ENCODE results near the gene HDAC3.
A peak's percentile ranks its signal among the peaks of the same experiment; 100 is the strongest.
"Not testable (repeated sequence)": the region's sequence is repeated elsewhere in the genome, so short reads cannot be mapped to it uniquely, and the experiment has no call there.

The HDAC3 gene

DNA sequence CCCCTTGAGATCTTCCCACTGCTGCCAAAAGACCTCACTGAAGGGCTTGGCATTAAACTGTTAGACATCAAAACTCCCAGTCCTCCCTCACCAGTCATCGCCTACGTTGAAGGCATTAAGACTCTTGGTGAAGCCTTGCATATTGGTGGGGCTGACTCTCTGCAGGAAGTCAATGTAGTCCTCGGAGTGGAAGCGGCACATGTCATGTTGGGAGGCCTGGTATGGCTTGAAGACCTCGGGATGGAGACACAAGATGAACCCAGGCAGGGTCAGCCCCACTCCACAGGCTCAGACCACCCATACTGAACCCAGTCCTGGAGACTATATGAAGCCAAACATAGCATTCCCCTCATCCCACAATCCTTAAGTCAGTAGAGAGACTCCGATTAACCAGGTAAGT, 1.9 kb downstream of the HDAC3 start:
- no peak for DNase-seq (ENCODE audit: low read depth)

DNA sequence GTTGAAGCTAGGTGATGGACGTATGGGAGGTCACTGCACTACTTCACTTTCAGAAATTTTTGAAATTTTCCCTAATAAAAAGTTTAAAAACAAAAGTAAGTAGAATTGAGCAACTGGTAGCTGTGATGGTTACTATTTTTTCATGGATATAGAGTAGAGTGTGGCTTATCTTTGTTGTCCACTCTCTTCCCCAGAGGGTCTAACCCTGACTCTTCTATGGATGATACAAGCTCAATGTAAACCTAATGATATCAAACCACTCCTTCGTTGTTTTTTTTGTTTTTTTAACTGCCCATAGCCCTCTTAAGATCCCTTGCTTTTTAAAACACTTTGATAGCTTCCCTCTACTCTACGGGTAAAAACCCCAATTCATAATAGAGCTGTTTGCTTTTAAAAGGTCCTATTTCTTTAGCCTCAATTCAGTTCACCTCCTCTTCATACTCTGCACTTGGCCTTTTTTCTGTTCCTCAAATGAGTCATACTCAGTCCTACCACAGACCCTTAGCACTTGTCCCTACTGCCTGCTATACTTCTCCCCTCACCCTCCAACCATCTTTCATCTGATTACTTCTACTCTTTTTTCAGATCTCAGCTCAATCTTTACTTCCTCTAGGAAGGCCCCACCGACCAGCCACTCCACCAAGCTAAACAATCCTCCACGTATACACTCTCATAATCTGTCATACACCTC, 2.6 kb downstream of the HDAC3 start:
- no peak for DNase-seq (ENCODE audit: low read depth)

DNA sequence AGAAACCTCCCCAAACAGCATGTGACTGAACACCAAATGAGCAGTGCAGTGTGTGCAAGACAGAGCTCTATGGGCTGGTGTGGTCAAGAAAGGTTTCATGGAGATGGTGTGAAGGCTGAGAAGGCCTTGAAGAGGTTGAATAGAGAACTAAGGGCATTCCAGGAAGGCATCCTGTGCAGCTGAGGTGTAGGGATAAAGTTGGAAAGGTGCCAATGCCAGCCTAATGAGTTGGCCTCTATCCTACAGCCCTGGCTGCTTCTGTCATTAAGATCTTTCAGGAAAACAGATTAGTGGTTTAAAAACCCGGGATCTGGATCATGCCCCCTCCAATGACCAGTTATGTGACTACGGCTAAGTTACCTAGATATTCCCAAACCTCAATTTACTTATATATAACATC, 4.0 kb downstream of the HDAC3 start:
- DNase-seq (ENCODE audit: low read depth): no peak

DNA sequence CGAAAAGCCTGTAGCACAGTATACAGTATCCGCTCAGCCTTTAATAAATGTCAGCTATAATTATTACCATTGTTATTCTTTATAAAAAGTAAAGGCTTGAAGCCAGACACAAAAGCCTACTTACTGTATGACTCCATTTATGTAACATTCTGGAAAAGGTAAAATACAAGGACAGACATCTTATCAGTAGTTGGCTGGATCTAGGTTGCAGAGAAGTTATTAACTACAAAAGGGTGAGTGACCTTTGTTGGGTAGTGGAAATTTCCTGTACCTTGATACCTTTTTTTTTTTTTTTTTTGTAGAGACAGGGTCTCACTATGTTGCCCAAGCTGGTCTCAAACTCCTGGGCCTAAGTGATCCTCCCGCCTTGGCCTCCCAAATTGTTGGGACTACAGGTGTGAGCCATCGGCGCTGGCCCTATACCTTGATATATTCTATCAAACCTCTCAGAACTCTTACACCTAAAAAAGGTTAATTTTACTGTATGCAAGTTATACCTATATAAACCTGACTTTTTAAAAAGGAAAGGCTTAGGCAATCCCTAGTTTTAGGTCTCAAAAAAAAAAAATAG, 6.0 kb downstream of the HDAC3 start:
- no peak for DNase-seq (ENCODE audit: low read depth)

DNA sequence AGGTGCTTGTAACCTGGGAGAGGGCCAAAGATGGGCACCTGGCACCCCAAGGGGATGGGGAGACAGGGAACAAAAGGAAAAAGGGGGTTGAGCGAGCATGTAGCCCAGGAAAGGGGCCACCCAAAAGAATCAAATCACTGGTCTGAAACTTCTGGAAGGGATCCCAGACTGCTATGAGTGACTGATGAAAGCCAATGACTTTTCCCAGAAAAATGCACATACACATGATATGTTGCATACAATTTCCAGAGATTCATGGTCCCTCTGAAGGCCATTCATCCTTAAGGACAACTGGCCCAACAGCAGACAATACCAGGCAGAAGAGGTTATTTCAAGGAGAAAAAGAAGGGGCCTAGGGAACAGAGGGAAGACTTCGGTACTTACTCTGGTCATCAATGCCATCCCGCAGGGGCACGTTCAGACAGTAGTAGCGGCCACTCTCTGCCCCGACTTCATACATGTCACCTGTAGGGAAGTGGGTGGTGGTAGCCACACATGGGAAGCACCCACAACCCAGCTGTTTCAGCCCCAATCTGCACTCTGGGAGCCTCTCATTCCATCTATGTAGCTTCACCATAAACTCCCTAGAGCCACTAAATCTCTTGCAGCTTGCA, 8.4 kb downstream of the HDAC3 start:
- no peak for DNase-seq (ENCODE audit: low read depth)

DNA sequence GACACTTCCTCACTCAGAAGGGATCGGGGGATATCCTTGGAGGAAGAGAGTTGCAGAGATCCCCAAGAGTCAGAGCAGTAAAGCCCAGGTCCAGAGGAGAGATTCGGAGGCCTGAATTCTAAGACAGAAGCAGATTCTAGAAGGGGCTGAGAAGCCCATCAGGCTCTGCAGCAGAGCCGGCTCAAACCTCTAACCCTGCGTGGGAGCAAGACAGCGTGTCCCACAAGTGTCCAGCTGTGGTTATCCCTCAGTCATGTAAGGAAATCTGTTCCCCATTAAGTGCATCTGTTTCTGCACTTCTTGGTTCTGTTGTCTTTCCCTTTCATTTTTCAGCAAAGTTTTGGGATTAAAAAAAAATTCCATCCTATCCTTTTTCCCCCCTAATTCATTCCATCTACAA, 13.0 kb downstream of the HDAC3 start:
- DNase-seq (ENCODE audit: low read depth): no peak

DNA sequence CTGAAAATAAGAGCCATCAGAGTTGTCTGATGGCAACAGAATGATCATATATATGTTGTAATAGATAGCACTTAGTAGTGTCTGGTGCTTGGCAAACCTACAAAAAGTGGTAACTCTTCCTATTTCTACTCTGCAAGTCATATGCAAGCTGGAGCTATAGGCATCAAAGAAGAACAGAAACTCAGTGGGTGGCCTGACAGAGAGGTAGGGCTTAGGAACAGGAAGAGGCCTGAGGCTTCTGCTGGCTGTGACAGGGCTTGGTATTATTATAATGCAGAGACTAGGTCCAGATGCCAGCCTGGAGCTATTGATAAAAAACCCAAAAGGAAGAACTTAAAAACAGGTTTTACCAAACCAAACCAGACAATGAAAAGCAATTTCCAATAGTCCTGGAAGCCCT, 13.5 kb downstream of the HDAC3 start:
- DNase-seq (ENCODE audit: low read depth): no peak

DNA sequence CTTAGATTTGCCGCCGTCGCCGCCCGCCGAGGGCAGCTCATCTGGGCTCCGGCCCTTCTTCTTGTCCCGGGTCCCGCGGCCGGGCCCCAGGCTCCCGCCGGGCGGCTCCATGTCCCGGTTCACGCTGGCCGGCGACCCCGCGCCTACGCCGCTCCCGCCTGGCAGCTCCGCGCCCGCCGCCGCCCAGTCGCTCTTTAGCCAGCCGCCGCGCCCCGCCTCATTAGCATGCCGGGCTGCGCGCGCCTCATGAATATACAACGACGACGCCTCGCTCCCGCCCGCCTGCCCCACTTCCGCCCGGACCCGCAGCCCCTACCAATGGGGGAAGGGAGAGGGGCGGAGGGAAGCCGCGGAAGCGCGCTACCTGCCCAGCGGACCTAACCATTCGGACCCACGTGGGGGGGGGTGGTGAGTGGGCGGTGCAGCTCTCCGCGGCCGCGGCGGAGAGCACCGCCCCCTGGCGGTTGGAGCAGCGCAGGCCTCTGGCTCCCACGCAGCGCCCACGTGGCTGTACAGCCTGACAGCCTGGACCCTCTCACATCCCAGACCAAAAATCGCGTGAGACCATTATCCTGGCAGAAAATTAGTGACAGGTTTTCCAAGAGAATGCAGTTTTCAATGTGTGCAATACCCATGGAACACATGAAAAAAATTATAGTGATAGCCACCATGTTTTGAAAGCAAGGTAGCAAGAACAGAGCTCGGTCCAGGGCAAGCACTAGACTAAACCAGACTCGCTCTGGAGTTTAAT, 17.7 kb downstream of the HDAC3 start, which contains the start of gene DIAPH1:
Gene DIAPH1, minus strand, starts transcription at position 197 of the 751 bp plus-strand sequence. Its CDS starts 86 bp downstream, at position 111.
- DNase-seq (ENCODE audit: low read depth): peak; percentile 97

DNA sequence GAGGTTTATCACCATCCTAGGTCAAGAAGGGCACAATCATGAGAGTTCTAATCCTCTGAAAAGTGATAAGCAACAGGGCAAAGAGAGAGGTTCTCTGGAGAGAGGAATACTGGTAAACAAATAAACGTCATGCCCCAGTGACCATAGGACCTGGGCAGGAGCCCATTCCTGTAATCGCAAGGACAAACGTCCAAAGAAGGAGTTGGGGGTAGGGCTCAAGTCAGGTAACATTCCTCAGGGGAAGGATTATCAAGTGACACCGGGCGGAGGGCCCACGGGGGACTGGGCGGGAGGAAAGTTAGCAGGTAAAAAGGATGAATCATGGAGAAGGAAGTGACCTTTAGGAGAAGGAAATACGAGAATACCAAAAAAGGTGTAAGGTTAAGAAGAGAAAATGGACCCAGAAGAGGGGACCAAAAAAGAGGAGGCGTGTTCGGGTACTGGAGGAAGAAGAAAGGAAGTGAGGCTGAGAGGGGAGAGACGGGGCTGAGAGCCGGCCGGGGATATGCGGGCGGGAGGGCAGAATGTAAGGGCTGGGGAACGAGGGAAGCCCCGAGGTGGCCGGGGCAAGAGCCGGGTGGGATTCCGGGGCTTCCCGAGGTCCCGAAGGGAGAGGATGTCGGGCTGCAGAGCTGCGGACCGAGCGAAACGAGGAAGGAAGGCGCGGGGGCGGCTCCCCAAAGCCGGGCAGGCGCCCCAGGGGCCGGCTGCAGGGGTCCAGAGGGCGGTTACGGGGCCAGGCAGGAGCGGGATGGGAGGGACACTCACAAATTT, 18.4 kb downstream of the HDAC3 start:
- peak; percentile 38 for DNase-seq (ENCODE audit: low read depth)

DNA sequence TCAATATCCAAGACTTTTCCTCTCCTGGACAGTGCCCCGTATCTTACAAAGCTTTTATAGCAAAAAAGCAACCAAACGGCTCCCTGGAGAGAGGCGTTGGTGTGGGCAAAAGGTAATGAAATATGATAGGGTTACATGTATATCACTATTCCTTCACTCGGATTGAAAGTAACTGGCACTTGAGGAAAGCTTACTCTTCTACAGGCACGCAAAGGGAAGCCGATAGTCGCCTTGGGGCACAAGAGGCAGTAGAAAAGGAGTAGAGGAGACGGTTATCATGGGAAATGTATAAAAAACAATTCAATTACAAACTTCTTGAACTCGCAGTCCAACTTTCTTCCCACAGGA, 19.0 kb downstream of the HDAC3 start:
- no peak for DNase-seq (ENCODE audit: low read depth)

DNA sequence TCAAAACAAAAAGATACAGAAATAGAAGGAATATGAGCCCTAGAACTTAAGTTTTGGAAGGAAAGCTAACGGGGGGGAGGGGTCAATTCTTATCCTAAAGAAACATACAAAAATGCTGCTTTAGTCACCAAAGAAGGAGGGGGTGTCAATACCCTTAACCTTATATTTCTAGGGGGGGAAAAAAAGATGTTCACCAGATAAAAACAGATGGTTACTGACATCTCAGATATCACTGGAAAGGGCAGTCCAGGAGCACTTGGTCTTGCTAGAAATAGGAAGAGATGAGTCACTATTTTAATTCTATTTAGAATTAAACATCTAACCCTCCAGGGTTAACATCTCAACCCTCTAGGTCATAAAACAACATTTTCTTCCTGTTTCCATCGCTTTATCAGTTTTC, 19.5 kb downstream of the HDAC3 start:
- DNase-seq (ENCODE audit: low read depth): no peak

DNA sequence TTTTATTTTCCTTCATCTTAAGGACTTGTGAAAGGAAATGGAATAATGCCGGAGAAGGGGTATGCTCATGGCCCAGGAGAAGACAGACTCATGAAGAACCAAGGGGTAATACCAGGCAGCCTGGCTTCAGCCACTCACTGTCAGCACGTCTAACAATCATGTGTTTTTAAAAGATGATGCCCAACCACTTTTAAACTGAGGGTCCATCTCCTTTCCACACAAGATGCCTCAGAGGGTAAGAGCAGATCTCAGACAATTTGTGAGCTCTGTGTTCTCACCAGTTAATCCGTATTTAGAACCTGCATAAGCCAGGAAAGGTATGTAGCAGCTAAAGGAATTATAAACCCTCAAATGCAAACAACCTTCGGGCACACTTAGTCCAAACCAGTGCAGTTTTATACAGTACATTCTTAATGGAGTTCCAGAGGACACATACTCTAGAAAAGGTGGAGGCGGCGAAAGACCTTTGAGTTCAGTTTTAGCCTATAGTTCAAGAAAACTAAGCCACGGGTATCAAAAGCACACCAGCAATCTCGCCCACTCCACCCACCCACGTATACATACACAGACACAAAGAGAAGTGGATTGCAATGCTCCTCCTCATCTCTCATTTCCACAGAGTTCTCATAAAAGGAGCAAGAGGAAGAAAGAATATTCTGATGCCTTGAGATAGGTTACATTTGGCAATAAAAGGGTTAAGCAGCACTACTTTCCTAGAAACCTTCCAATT, 20.5 kb downstream of the HDAC3 start:
- DNase-seq (ENCODE audit: low read depth): no peak

DNA sequence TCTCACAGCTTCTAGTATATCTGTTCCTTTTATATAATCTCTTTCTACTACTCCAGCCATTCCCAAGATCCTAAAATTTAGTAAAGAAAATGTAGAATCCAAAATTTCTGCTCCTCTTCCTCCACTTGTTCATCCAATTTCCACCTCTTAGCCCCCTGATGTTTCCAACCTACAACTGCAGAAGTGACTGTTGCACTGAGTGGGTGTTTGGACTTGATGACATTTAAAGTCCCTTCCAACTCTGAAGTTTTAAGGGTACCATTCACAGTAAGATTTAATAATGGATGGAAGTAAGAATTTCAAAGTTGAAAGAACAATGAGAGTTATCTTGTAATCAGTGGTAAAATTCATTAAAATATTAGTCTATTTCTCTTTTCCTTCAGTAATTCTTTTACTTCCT, 23.3 kb downstream of the HDAC3 start:
- no peak for DNase-seq (ENCODE audit: low read depth)

DNA sequence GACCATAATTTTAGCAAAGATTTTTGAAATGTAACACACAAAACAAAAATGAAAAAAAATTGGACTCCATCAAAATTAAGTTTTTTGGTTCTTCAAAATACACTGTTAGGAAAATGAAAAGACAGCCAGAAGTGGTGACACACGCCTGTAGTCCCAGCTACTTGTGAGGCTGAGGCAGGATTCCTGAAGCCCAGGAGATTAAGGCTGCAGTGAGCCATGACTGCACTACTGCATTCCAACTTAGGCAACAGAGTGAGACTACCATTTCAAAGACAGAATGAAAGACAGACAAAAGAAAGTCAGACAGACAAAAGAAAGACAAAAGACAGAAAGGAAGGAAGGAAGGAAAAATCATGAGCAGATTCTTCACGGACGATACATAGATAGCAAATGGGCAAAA, 25.4 kb downstream of the HDAC3 start:
- no peak for DNase-seq (ENCODE audit: low read depth)

DNA sequence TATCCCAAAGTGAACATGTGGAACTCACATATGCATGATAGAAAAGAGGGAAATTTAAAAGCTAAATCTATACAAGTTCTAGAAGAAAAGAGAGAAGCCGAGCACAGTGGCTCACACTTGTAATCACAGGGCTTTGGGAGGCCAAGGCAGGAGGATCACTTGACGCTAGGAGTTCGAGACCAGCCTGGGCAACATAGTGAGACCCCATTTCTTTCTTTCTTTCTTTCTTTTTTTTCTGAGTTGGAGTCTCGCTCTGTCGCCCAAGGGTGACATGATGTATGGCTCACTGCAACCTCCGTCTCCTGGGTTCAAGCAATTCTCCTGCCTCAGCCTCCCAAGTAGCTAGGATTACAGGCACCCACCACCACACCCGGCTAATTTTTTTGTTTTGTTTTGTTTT, 26.7 kb downstream of the HDAC3 start:
- not testable (repeated sequence) for DNase-seq (ENCODE audit: low read depth)

DNA sequence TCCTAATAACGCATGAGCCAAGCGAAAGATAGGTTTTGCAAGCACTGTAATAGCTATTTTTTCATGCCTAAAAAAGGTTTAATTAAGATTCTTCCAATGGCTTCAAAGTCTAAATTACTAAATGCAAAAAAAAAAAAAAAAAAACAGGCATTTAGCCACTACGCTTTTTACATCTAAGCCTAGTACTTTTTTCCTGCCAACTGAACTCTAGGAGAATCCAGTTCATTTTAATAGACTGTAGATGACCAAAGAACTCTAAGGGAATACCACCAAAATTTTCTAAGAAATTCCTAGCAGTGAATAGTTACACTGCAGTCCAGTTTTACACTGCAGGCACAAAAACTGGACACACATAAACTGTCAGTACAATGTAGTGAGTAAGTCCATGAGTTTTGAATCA, 27.6 kb downstream of the HDAC3 start:
- no peak for DNase-seq (ENCODE audit: low read depth)

DNA sequence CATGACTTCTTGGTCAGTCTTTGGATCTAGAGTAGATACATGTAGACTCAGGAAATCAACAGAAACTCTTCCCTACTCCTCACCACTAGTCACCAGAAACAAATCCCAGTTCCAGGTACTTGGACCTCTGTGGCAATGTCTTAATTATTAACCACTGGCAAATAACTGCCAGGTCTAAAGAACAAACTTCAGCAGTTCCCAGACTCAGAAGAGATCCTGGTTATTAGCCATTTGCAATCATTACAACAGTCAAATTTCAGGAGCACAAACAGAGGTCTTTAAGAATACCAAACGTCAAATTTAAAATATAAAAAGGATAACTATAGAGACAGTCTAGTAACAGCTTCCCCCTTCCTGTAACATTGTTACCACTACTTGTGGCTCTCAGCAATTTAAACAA, 28.1 kb downstream of the HDAC3 start:
- DNase-seq (ENCODE audit: low read depth): no peak

DNA sequence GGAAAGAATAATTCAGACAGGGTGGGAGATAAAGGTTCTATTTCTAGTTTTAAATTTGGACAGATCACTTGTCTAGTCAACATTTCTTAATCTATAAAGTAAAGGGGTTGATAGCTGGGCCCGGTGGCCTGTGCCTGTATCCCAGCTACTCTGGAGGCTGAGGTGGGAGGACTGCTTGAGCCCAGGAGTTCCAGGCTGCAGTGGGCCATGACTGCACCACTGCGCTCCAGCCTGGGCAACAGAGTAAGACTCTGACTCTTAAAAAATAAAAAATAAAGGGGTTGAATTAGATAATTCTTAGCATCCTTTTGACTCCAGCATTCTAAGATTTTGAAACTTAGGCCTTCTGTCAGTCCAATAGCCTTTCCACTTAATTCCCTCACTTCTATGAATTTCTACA, 28.6 kb downstream of the HDAC3 start:
- no peak for DNase-seq (ENCODE audit: low read depth)

DNA sequence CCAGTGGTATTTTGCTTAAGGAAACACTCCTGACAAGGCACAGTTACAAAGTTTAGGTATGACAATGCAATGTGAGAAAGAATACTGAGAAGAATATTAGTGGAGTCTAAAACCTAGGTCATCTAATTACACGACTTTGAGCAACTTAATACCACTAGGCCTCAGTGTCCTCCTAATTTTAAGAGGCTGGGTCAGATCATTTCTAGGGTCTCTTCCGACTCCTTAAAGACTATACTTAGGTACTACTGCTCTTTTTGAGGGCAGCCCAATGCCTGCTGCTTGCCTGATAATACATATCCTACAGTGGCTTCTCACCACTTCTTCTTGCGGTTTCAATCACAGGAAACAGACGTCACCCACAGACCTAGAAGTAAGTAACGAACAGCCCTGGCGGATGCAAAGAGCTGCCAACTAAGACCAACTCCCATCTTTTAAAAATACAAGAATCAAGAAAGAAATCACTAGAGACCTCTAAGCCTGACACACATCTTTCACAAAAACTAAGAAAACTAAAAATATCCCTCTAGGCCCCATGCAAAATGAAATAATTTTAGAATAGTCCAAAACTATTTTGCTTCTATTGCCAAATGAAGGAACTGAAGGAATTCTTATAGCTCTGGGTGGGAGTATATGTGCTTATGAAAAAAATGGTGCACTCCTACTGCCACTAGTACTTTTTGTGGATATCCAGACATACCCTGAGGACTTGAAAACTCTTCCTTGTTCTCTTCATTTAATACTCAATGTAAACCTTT, 30.9 kb downstream of the HDAC3 start:
- DNase-seq (ENCODE audit: low read depth): peak; percentile 72

DNA sequence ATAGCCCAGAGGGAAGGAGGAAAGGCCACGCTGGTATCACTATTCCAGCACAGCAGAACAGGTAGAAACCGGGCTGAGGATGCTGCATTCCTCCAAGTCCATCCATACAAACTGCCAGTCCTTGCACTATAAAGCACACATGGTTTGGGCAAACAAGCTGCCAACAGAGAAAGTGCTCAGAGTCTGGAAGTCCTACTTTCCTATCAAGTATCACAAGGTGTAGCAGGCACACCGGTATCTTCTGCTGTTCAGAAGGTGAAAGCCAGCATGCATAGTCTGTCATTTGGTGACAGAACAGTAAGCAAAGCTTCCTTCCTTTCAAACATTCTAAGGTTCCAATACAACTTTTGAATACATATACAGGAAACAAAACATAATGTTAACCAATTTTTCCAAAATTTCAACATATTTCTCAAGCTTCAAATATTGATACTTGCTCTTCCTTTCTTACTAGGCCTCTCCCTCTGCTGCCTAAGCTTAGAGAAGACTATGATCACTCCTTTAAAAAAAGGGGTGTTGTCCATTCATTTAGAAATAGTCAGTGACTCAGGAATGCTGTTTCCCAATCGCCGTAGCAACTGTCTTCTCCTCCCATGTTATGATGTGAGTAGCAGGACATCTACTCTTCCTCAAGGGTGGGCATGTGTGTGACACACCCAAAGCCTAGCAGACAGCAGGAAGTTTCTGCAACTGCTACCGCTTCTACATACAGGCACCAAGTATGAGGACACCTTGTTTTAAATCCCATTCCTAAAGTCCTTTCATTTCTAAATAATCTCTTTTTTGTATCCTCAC, 32.5 kb downstream of the HDAC3 start:
- peak; percentile 4 for DNase-seq (ENCODE audit: low read depth)
